RWPE2 (cell line): ENCODE results near the gene CRTAC1.

Source experiments
- ATAC-seq: fragments of 200-7000 bp; cut with Tn5 transposase; 3 replicates; pipeline ENCODE4 v1.9.1; 2021; ENCODE audit warnings: low read depth
- DNase-seq: peaks from one replicate; pipeline ENCODE4 v3.0.0-alpha.2; 2020; ENCODE audit warnings: low spot score
- H3K27ac ChIP-seq: fragments of 450-650 bp; 2 replicates; pipeline ENCODE4 v1.5.1; 2017; ENCODE audit warnings: mild to moderate bottlenecking; ENCODE audit not compliant: poor library complexity, severe bottlenecking
- H3K27me3 ChIP-seq: fragments of 250-450 bp; sonication (Bioruptor Pico); 2 replicates; pipeline ENCODE4 v1.5.1; 2021; ENCODE audit warnings: mild to moderate bottlenecking, moderate library complexity; ENCODE audit not compliant: insufficient read depth, poor library complexity, severe bottlenecking
- H3K36me3 ChIP-seq: fragments of 250-450 bp; sonication (Bioruptor Pico); 2 replicates; pipeline ENCODE4 v1.5.1; 2020; ENCODE audit warnings: low read depth, mild to moderate bottlenecking, moderate library complexity
- H3K4me1 ChIP-seq: fragments of 250-450 bp; sonication (Bioruptor Pico); 2 replicates; pipeline ENCODE4 v1.5.1; 2021; ENCODE audit warnings: mild to moderate bottlenecking, moderate library complexity; ENCODE audit not compliant: insufficient read depth, poor library complexity, severe bottlenecking
- H3K4me3 ChIP-seq: fragments of 250-450 bp; sonication (Bioruptor Pico); 2 replicates; pipeline ENCODE4 v1.5.1; 2021; ENCODE audit warnings: mild to moderate bottlenecking, moderate library complexity; ENCODE audit not compliant: severe bottlenecking
- H3K9me3 ChIP-seq: fragments of 250-450 bp; sonication (Bioruptor Pico); 2 replicates; pipeline ENCODE4 v1.5.1; 2021; ENCODE audit warnings: mild to moderate bottlenecking, moderate library complexity; ENCODE audit not compliant: severe bottlenecking
- CTCF ChIP-seq: fragments of 450-650 bp; IDR thresholded peaks from one replicate; pipeline ENCODE4 v1.5.1; 2017; ENCODE audit warnings: mild to moderate bottlenecking, moderate library complexity; ENCODE audit not compliant: poor library complexity, severe bottlenecking

Gene CRTAC1

GRCh38 chr10:97905276-97905675 lies 125.1 kb downstream of the CRTAC1 start:
- no peak for ATAC-seq
- no peak for DNase-seq
- H3K4me1 ChIP-seq, result no peaks in the 10 kb centered on the region
- H3K4me3 ChIP-seq, result no peak overlapping the region
- H3K27me3 ChIP-seq, result peaks cover 7% of the 10 kb centered on the region
- TF ChIP-seq CTCF, result no peak
- H3K36me3 ChIP-seq, result no peaks in the 10 kb centered on the region
- no peak overlapping the region for H3K27ac ChIP-seq
- no peaks in the 10 kb centered on the region for H3K9me3 ChIP-seq

GRCh38 chr10:97904576-97904975 lies 125.8 kb downstream of the CRTAC1 start:
- H3K4me3 ChIP-seq, result no peak overlapping the region
- H3K27me3 ChIP-seq, result peaks cover under 1% of the 10 kb centered on the region
- no peaks in the 10 kb centered on the region for H3K9me3 ChIP-seq
- DNase-seq (no peak), ATAC-seq (no peak)
- H3K4me1 ChIP-seq, result no peaks in the 10 kb centered on the region
- no peak for TF ChIP-seq CTCF
- H3K27ac ChIP-seq, result no peak overlapping the region
- H3K36me3 ChIP-seq, result no peaks in the 10 kb centered on the region

- H3K27me3 ChIP-seq, result no peaks in the 10 kb centered on the region
- no peak overlapping the region for H3K4me3 ChIP-seq
- no peak for ATAC-seq
- H3K27ac ChIP-seq, result no peak overlapping the region
- no peaks in the 10 kb centered on the region for H3K9me3 ChIP-seq
- TF ChIP-seq CTCF, result no peak
- no peaks in the 10 kb centered on the region for H3K36me3 ChIP-seq
- no peak for DNase-seq
- H3K4me1 ChIP-seq, result no peaks in the 10 kb centered on the region
Measured at GRCh38 chr10:97904018-97904381, 126.4 kb downstream of the CRTAC1 start.

GRCh38 chr10:97903128-97904017 lies 127.0 kb downstream of the CRTAC1 start:
- Histone ChIP-seq H3K9me3 (no peaks in the 10 kb centered on the region), H3K36me3 (no peaks in the 10 kb centered on the region), H3K4me1 (no peaks in the 10 kb centered on the region), H3K4me3 (no peak overlapping the region), H3K27ac (no peak overlapping the region), H3K27me3 (no peaks in the 10 kb centered on the region)
- no peak for TF ChIP-seq CTCF
- 0 out of 3 replicates have a peak, but pooled peaks have one; percentile 23 for ATAC-seq
- no peak for DNase-seq

- TF ChIP-seq CTCF, result no peak
- Histone ChIP-seq H3K4me3 (no peak overlapping the region), H3K4me1 (no peaks in the 10 kb centered on the region), H3K27ac (no peak overlapping the region), H3K36me3 (no peaks in the 10 kb centered on the region), H3K9me3 (no peaks in the 10 kb centered on the region), H3K27me3 (no peaks in the 10 kb centered on the region)
- DNase-seq (no peak), ATAC-seq (no peak)
Measured at GRCh38 chr10:97901381-97901780, 129.0 kb downstream of the CRTAC1 start.
